Activated CD8-positive, alpha-beta memory T cell treated with anti-CD3 and anti-CD28 coated beads, Interleukin-2, amount 10 ng/mL, durations not matched to agents 7 days and 5 days (primary cell): ENCODE data around the gene LSR. TPM values are rescaled to one million over a fixed set of nuclear protein-coding genes. Genes with fewer than 3 reads are reported as not detected.

Experiments
- ATAC-seq: fragments of 150-1000 bp; cut with Tn5 transposase; one replicate; pipeline ENCODE4 v1.10.0; 2021; ENCODE audit warnings: moderate library complexity
- CTCF ChIA-PET: fragments of 350-600 bp; sonication (Branson Sonifier 250); formaldehyde crosslinking; loops from one replicate; lab custom pipeline; 2021; ENCODE audit warnings: antibody characterized with exemption; lab: Charles Lee
- DNase-seq: peaks from one replicate; pipeline ENCODE4 v3.0.0-alpha.2; 2020
- H3K27ac Mint-ChIP-seq: one replicate; pipeline ENCODE4 v1.8.0; 2021; ENCODE audit warnings: mild to moderate bottlenecking, mixed read lengths
- H3K27me3 Mint-ChIP-seq: one replicate; pipeline ENCODE4 v1.8.0; 2021; ENCODE audit warnings: mixed read lengths
- H3K36me3 Mint-ChIP-seq: one replicate; pipeline ENCODE4 v1.8.0; 2021; ENCODE audit warnings: mild to moderate bottlenecking, mixed read lengths
- H3K4me1 Mint-ChIP-seq: one replicate; pipeline ENCODE4 v1.8.0; 2021; ENCODE audit warnings: mixed read lengths
- H3K4me3 Mint-ChIP-seq: one replicate; pipeline ENCODE4 v1.8.0; 2021; ENCODE audit warnings: mild to moderate bottlenecking, moderate library complexity, mixed read lengths
- H3K9me3 Mint-ChIP-seq: one replicate; pipeline ENCODE4 v1.8.0; 2022; ENCODE audit warnings: low read depth, mixed read lengths
- total RNA-seq, 2 experiments: library from RNA; stranded (reverse); gene quantifications; one replicate each; pipeline ENCODE4 v1.2.3, GENCODE V29; 2021

The LSR gene
- total RNA-seq, 2 experiments from 2014 or later, result 7.2 to 10.0 TPM

DNA sequence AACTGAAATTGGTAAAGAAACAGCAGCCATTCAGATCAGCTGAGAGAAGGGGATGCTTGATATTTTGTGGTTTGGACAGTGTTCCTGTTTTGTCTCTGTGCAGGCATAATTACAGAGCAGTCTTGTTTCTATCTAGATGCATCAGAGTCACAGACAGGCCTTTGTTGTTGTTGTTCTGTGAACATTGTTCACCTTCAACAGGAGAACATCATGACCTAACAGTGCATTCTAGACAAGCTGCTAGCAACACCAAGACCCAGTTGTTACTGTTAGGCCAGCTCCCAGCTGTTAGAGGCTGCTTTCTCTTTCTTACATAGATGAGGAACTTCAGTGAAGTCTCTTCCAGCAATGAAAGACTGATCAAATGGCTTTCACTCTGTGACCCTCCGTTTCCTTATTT lies 8.5 kb upstream of the LSR start:
- H3K4me1 Mint-ChIP-seq, result peaks cover 12% of the 10 kb centered on the region
- H3K9me3 Mint-ChIP-seq, result peaks cover 17% of the 10 kb centered on the region
- peak overlapping the region; percentile 22 for H3K4me3 Mint-ChIP-seq
- CTCF ChIA-PET, result interaction anchor here (1.0 to 1.5 kb wide), 5 partner anchors 20 to 270 kb away, joined by 3 to 5 read pairs (median 3); no protein-coding TSS in a partner anchor
- H3K36me3 Mint-ChIP-seq, result peaks cover 31% of the 10 kb centered on the region
- peaks cover 24% of the 10 kb centered on the region for H3K27me3 Mint-ChIP-seq
- ATAC-seq (peak; percentile 58), DNase-seq (peak; percentile 18)
- peak overlapping the region; percentile 61 for H3K27ac Mint-ChIP-seq

- Mint-ChIP-seq H3K4me3 (no peak overlapping the region), H3K9me3 (peaks cover 17% of the 10 kb centered on the region), H3K4me1 (peaks cover 12% of the 10 kb centered on the region), H3K27me3 (peaks cover 31% of the 10 kb centered on the region), H3K27ac (no peak overlapping the region), H3K36me3 (peaks cover 34% of the 10 kb centered on the region)
- CTCF ChIA-PET, result interaction anchor here (0.7 to 1.5 kb wide), 7 partner anchors 14 to 269 kb away, joined by 3 to 5 read pairs (median 4); partner anchors contain the start of gene FXYD5
- ATAC-seq, result no peak
- DNase-seq, result no peak
Measured at GRCh38 chr19:35241417-35241816, 7.4 kb upstream of the LSR start.

DNA sequence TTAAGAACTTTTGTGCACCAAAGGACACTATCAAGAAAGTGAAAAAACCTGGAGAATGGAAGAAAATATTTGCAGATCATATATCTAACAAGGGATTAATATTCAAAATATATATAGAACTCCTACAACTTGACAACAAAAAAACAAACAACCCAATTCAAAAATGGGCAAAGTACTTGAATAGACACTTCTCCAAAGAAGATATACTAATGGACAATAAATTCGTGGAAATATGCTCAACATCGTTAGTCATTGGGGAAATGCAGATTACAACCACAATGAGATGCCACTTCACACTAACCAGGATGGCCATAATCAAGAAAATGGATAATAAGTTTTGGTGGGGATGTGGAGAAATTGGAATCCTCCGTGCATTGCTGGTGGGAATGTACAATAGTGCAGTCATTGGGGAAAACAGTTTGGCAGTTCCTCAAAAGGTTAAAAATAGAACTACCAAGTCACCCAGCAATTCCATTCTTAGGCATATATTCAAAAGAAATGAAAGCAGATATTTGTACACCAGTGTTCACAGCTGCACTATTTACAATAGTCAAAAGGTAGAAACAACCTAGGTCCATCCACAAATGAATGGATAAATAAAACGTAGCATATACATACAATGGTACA lies 2.2 kb upstream of the LSR start:
- CTCF ChIA-PET, result no interaction called here
- H3K27ac Mint-ChIP-seq, result no peak overlapping the region
- ATAC-seq (no peak), DNase-seq (no peak)
- peaks cover 9% of the 10 kb centered on the region for H3K9me3 Mint-ChIP-seq
- H3K36me3 Mint-ChIP-seq, result peaks cover 22% of the 10 kb centered on the region
- H3K4me1 Mint-ChIP-seq, result peaks cover 25% of the 10 kb centered on the region
- peaks cover 48% of the 10 kb centered on the region for H3K27me3 Mint-ChIP-seq
- H3K4me3 Mint-ChIP-seq, result no peak overlapping the region

DNA sequence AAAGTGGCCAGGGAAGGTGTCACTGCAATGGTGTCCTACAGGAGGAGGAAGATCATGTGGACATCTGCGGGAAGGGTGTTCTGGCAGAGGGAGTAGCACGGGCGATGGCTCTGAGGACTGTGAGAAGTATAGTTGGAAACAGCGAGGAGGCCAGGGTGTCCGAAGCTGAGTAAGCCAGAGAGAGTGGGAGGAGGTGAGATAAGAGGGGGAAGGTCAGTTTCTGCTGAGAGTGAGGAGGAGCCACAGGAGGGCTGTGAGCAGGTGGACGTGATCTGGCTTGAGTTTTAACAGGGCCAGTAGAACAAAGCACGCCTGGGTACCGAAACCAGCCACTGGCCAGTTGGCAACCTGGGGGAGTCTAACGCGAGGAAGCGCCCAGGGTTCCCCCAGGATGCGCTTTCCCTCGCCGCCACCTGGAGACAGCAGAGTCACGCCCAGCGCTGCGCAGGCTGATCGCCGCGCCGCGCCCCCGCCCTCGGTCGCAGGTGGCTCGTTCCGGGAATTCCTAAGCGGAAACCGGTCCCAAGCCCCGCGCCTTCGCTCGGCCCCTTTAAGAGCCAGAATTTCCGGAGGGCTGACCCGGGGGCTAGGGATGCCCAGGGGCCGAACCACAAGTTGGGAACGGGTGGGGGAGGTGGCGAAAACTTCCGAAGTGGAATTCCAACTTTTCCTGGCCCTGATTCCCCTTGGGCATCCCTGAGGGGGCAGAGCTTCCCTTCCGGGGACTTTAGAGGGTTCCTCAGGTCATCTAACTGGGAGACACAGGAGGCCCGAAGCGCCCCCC lies 1.1 kb upstream of the LSR start:
- CTCF ChIA-PET, result no interaction called here
- ATAC-seq (peak; percentile 52), DNase-seq (peak; percentile 57)
- peaks cover 25% of the 10 kb centered on the region for H3K4me1 Mint-ChIP-seq
- peak overlapping the region; percentile 79 for H3K4me3 Mint-ChIP-seq
- H3K9me3 Mint-ChIP-seq, result peaks cover 5% of the 10 kb centered on the region
- H3K36me3 Mint-ChIP-seq, result peaks cover 19% of the 10 kb centered on the region
- H3K27ac Mint-ChIP-seq, result peak overlapping the region; percentile 84
- H3K27me3 Mint-ChIP-seq, result peaks cover 44% of the 10 kb centered on the region

DNA sequence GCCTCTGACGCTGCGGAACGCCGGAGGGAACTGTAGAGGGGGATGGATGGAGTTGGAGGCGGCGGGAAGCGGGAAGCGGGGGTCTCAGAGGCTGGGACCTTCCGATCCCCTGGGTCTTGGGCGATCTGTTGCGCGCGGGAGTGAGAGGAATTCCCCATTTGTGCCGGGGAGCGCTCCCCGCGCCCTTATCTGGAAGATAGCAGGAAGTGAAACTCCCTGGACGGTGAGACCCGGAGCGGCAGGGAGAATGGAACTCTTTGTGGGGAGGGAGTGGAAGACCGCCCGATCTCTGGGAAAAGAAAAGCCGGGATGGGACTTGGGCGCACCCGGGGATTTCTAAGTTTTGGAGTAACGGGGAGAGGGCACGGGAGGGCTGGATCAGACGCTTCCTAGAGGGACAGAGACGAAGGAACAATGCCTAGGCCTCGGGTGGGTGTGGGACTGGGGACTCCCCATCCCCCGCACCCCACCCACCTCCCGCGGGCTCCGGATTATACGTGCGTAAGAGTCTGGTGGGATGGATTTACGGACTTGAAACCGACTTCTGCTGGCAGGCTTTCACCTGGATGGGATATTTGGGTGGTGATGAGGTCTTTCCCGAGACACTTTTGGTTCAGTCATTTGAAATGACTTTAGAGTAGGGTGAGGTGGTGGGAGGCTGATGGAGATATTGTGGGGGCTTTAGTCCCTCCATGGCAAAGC lies 495 bp downstream of the LSR start:
- DNase-seq (no peak), ATAC-seq (no peak)
- peaks cover 13% of the 10 kb centered on the region for H3K36me3 Mint-ChIP-seq
- H3K9me3 Mint-ChIP-seq, result no peaks in the 10 kb centered on the region
- CTCF ChIA-PET, result no interaction called here
- peak overlapping the region; percentile 79 for H3K4me3 Mint-ChIP-seq
- peak overlapping the region; percentile 33 for H3K27ac Mint-ChIP-seq
- H3K27me3 Mint-ChIP-seq, result peaks cover 29% of the 10 kb centered on the region
- H3K4me1 Mint-ChIP-seq, result peaks cover 25% of the 10 kb centered on the region

DNA sequence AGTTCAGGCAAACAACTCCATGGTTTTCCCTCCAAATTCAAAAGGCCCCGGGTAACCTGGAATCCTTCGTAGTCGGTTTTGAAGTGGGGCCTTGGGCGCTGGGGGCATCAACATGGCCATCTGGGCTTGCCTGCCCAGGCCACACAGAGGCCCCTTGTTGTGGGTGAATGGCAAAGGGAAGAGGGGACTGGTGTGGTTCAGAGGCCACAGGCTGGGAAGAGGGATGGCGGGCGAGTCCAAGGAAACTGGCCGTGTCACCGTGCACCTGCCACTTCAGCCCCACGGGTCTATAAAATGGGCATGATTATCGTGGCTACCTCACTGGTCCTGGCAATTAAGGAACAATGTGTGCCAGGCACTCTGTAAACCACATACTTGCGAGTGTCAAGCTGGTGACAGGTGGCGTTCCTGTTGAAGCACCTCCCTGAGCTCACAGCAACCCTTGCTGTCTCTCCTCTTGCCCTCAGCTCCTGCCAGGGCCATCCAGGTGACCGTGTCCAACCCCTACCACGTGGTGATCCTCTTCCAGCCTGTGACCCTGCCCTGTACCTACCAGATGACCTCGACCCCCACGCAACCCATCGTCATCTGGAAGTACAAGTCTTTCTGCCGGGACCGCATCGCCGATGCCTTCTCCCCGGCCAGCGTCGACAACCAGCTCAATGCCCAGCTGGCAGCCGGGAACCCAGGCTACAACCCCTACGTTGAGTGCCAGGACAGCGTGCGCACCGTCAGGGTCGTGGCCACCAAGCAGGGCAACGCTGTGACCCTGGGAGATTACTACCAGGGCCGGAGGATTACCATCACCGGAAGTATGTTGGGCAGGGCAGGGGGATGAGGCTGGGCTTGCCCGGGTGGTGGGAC lies 1.3 kb downstream of the LSR start:
- DNase-seq (peak; percentile 36), ATAC-seq (no peak)
- peaks cover 8% of the 10 kb centered on the region for H3K36me3 Mint-ChIP-seq
- no peak overlapping the region for H3K27ac Mint-ChIP-seq
- CTCF ChIA-PET, result interaction anchor here (1.1 kb wide), 1 partner anchor 20 kb away, joined by 3 read pairs; no protein-coding TSS in a partner anchor
- H3K4me3 Mint-ChIP-seq, result peak overlapping the region; percentile 79
- peaks cover 24% of the 10 kb centered on the region for H3K27me3 Mint-ChIP-seq
- H3K9me3 Mint-ChIP-seq, result no peaks in the 10 kb centered on the region
- peaks cover 25% of the 10 kb centered on the region for H3K4me1 Mint-ChIP-seq

DNA sequence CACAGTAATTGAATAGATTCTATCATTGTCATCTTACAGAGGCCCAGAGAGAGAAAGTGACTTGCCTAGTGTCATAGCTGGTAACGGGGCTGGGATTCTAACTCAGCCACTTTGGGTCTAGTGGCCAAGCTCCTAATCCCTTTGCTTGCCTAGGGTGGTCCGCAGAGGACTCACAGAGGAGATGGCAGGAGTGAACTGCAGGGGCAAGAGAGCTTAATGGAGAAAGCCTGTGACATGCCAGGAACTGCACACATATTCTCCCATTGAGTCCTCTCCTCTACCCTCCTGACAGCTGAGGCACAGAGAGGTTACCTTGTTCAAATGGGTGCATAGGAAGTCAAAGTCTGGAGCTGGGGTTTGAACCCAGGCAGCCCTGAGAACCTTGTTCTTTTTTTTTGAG lies 2.7 kb downstream of the LSR start:
- Mint-ChIP-seq H3K27me3 (peaks cover 17% of the 10 kb centered on the region), H3K9me3 (no peaks in the 10 kb centered on the region), H3K4me1 (peaks cover 25% of the 10 kb centered on the region), H3K4me3 (no peak overlapping the region), H3K36me3 (peaks cover 7% of the 10 kb centered on the region), H3K27ac (no peak overlapping the region)
- DNase-seq (no peak), ATAC-seq (no peak)
- CTCF ChIA-PET, result interaction anchor here (1.1 kb wide), 1 partner anchor 18 kb away, joined by 3 read pairs; no protein-coding TSS in a partner anchor

DNA sequence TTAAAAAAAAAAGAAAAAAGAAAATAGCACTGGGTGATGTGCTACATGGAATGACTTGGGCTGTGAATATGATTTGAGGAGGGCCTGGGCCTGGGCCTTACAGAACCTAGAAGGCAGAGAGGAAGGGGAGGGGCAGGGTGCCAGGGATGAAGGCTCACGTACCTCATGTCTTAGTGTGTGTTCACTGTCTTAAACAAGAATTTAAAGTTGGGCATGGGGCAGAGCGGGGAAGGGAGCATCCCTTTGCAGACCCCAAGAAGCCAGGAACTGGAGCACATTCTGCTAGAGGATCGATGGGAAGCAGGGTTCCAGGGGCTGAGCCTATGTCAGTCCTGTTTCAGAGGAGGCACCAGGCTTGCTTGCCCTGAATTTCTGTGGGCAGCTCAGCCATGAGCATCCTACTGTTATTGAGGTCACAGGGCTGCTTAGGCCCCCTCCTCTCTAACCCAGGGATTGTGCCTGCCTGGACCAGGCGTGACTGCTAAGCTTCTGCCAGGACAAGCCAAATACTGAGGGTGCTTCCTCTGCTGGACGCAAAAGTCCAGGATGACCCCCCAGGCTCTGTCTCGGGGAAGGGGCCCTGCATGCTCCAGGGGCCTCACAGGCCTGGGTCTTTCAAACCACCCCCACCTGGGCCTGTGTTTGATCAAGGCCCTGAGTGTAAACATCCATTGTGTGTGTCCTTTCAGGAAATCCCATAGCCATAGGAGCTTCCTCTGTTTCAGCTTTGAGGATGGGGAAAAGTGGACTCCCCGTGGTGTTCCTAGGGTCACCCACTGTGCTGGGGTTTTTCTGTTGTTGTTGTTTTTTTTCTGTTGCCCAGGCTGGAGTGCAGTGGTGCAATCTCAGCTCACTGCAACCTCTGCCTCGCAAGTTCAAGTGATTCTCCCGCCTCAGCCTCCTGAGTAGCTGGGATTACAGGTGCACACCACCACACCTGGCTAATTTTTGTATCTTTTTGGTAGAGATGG lies 4.8 kb downstream of the LSR start:
- no peaks in the 10 kb centered on the region for H3K9me3 Mint-ChIP-seq

GRCh38 chr19:35254341-35255297 lies 5.8 kb downstream of the LSR start:
- no peak for ATAC-seq
- H3K4me3 Mint-ChIP-seq, result no peak overlapping the region
- peak; percentile 22 for DNase-seq
- CTCF ChIA-PET, result interaction anchor here (0.9 to 1.2 kb wide), 2 partner anchors 13 to 113 kb away, joined by 3 read pairs; no protein-coding TSS in a partner anchor
- H3K4me1 Mint-ChIP-seq, result peaks cover 11% of the 10 kb centered on the region
- H3K27me3 Mint-ChIP-seq, result no peaks in the 10 kb centered on the region
- H3K9me3 Mint-ChIP-seq, result no peaks in the 10 kb centered on the region
- H3K36me3 Mint-ChIP-seq, result peaks cover 7% of the 10 kb centered on the region
- no peak overlapping the region for H3K27ac Mint-ChIP-seq

More for the DNA sequence above, 4.8 kb downstream of the LSR start:
- CTCF ChIA-PET, result interaction anchor here (1.2 kb wide), 1 partner anchor 112 kb away, joined by 3 read pairs; no protein-coding TSS in a partner anchor
- no peak overlapping the region for H3K27ac Mint-ChIP-seq
- ATAC-seq (no peak), DNase-seq (peak; percentile 27)
- H3K36me3 Mint-ChIP-seq, result peaks cover 7% of the 10 kb centered on the region
- no peak overlapping the region for H3K4me3 Mint-ChIP-seq
- peaks cover 6% of the 10 kb centered on the region for H3K27me3 Mint-ChIP-seq
- peaks cover 18% of the 10 kb centered on the region for H3K4me1 Mint-ChIP-seq

DNA sequence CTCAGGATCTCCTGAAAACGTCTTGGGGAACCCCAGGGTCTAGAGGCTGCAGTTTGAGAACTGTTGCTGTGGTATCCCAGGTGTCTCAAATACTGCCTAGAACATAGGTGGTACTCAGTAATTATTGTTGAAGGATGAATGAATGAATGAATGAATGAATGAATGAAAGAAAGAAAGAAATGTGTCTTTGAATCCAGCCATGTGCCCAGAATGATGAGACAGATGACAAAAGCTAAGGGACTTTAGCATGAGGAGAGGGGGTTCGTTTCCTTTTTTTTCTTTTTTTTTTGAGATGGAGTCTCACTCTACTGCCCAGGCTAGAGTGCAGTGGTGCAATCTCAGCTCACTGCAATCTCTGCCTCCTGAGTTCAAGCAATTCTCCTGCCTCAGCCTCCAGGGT lies 7.8 kb downstream of the LSR start:
- CTCF ChIA-PET, result no interaction called here
- peaks cover 2% of the 10 kb centered on the region for H3K4me1 Mint-ChIP-seq
- no peak overlapping the region for H3K27ac Mint-ChIP-seq

GRCh38 chr19:35257113-35257461 lies 8.3 kb downstream of the LSR start:
- Mint-ChIP-seq H3K9me3 (no peaks in the 10 kb centered on the region), H3K36me3 (peaks cover 4% of the 10 kb centered on the region), H3K4me1 (peaks cover 2% of the 10 kb centered on the region), H3K27ac (no peak overlapping the region), H3K27me3 (no peaks in the 10 kb centered on the region), H3K4me3 (no peak overlapping the region)
- DNase-seq (no peak), ATAC-seq (no peak)
- CTCF ChIA-PET, result no interaction called here

More for the DNA sequence above, 7.8 kb downstream of the LSR start:
- no peak for ATAC-seq
- Mint-ChIP-seq H3K4me3 (no peak overlapping the region), H3K9me3 (no peaks in the 10 kb centered on the region), H3K36me3 (peaks cover 5% of the 10 kb centered on the region), H3K27me3 (no peaks in the 10 kb centered on the region)
- no peak for DNase-seq
